ENCODE results near the gene TRPV6.

TRPV6 gene

GRCh38 chr7:142885311-142886230, at the start of gene TRPV6:
Gene TRPV6 (minus strand): TSS chr7:142885745.
- no peak for DNase-seq

GRCh38 chr7:142934056-142934455, 48.5 kb upstream of the TRPV6 start:
- no peak for DNase-seq

- DNase-seq: no peak
Measured at GRCh38 chr7:142933624-142934023, 48.1 kb upstream of the TRPV6 start, which contains the start of gene TRPV5. Gene TRPV5 (minus strand): TSS chr7:142933746. CDS start chr7:142933459, 287 bp downstream.

GRCh38 chr7:142933092-142933475, 47.5 kb upstream of the TRPV6 start:
- no peak for DNase-seq

DNA sequence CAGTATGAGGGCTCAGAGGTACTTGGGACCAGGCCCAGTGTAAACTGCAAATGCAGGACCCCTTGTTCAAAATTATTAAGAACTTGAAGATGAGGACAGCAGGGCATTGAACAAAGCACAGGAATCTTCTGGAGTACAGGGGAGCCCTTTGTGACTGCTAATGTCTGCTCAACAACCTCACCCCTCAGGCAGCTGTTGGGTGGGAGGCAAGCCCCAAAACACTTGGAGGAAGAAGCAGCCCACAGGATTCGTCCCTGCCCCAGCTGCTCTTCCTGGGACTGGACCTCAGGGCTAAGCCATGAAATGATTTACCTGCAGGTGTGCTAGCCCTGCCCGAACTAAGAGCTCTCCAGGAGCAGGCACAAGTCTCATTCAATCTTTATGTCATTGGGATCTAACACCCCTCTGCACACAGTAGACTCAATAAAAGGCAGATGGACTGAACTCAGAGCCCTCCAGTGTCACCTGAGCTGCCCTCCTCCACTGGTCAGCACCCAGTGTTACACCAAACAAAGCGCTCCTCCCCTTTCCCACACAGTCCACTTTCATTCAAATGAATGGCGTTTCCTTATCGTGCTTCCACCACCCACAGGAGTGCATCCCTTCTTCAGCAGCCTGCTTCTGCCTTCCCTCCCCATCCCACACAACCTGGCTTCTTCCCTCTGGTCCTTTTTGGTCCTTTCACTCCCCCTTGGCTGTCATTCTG, 47.0 kb upstream of the TRPV6 start:
- DNase-seq: no peak

DNA sequence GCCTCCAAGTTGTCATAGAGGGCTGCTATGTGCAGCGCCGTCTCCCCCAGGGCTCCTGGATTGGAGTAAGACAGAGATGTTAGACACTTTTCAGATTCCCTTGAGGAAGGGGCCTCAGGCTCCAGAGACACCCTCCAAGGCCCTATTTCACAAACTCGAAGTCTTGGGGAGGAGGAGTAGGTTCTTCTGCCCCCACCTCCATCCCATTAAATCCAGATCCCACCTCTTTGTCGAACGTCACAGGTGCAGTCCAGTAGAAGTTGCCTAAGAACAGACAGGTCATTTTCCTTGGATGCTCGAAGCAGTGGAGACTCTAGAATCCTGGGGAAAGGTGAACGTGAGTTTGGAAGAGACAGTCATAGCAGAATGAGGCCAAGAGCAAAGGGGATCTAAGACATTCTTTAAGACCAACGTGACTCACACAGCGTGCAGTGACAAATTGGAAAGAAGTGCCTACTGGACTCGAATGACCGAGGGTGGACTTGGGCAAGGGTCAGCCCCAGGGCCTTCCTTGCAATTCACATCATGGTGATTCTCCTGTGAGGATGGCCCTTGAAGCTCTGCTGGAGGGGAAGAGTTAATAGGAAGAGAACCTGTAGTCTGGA, 44.7 kb upstream of the TRPV6 start:
- no peak for DNase-seq

- no peak for DNase-seq
Measured at GRCh38 chr7:142927949-142928348, 42.4 kb upstream of the TRPV6 start.

DNA sequence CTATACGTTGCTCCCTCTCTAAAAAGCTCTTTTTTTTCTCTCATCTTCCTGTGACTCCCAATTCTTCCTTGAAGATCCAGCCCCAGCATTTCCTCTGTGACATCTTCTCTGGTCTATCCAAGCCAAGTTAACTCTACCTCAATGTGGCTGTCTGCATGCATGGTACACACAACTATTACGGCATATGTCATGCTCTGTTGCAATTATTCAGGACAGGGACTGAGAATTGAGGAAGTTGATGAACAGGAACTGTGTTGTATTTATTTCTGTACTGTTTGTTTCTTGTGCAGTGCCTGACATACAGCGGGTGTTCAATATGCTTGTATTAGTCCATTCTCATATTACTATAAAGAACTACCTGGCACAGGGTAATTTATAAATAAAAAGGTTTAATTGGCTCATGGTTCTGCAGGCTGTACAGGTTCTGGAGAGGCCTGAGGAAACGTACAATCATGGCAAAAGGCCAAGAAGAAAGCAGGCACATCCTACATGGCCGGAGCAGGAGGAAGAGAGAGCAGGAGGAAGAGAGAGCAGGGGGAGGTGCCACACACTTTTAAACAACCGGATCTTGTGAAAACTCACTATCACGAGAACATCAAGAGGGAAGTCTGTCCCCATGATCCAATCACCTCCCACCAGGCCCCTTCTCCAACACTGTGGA, 41.7 kb upstream of the TRPV6 start:
- DNase-seq: no peak

DNA sequence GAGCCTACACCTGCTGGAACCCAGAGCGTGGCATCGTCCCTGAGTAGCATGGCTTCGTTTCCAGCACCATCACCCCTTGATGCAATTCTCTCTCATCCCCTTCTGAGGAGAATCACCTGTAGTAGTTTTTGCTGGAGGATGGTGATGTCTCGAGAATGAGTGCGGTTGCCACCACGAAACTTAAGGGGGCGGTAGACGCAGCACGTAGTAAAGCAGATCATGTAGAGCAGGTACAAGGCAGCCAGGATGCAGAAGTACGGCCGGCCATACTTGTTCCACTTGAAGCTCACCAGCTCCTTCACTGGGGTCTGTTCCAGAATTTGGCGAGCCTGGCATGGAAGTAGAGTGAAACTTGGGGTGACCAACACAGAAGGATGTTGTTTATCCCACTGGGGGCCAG, 39.9 kb upstream of the TRPV6 start:
- no peak for DNase-seq

- no peak for DNase-seq
Measured at GRCh38 chr7:142923391-142923790, 37.8 kb upstream of the TRPV6 start.

DNA sequence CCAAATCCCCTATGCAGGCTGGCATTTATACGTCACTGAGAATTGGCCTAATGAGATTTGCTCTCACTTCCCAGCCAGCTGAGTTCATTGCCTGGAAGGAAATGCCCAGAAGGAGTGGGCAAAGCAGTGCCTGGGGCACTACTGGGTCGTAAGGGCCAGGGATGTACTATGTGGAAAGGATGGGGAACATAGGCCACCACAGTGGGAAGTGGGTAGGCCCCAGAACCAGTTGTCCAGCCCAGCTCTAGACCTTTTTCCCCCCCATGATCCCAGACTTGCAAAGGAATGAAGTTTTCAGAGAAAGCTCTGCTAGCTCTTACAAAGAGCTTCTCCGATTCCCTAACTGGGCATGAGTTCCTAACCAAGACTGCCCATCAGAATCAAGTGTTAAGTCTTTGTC, 34.1 kb upstream of the TRPV6 start:
- no peak for DNase-seq

GRCh38 chr7:142918901-142919300, 33.4 kb upstream of the TRPV6 start:
- DNase-seq: no peak

DNA sequence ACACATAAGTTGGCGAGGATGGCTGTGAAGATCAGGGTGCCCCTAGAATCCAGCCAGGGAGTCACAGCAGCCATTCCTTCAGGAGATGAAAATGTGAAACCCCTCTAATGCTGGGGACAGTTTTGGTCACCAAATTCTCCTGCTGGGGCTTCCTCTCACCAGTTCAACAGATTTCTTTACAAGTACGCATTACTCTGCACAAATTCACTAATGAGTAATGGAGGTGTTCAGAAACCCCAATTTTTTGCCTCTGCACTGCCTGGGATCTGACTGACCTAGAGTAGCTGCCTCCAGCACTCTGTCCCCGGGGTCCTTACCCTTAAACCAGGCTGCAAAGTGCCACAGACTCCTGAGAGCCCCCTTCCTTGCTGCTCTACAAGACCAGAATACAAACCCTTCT, 31.9 kb upstream of the TRPV6 start:
- no peak for DNase-seq

- peak; percentile 52 for DNase-seq
Measured at GRCh38 chr7:142916508-142916907, 31.0 kb upstream of the TRPV6 start.

DNA sequence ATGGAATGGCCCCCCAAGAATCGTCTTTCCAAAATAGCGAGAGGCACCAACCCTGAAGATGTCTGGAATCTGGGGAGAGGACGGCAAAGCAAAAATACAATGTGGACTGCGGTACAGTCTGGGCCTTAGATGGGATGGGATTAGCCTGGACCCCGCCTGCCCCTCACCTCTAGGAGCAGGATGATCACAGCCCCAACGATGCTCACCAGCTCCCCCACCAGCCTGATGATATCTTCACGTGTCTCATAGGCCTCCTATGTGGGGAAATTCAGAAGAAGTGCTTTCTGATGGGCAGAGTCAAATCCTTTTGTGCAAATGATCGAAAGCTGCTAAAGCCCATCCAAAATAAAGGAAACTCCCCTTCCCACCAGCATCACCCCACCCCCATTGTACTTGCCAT, 29.8 kb upstream of the TRPV6 start:
- DNase-seq: no peak

DNA sequence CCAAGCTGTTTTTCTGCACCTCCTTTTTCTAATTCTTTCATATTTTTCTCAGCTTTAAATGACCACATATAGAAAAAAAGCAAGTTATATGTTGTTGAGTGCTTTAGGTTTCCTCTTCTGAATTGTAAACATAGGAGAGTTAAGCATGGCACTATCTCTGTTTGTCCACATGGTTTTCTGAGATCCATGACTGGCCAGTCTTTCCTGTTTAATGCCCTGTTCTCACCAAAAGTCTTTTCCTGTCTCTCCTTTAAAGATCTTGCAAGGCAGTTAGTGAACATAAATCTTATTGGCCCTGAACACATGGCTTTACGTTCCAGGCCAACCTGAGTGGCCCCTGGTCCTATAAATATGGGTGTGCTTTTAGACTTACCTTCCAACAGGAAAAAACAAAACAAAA, 28.6 kb upstream of the TRPV6 start:
- DNase-seq: no peak

GRCh38 chr7:142913566-142913965, 28.0 kb upstream of the TRPV6 start:
- no peak for DNase-seq

DNA sequence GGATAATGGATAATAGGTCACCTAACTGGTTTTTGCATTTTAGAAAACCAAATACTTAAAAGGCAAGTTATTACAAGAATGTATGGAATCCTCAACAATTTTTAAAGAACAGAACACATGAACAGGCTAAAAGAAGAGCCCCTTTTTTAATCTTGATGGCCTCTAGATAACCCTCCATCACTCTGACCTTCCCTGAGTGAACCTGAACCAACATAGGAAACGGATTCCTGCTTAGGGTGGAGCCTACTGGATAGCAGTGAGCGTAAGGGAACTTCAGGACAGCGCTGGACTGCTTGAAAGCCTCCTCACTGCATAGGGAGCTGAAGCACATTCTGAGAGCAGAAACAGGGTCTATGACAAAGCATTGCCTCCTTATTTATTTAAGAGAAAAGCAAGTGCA, 27.5 kb upstream of the TRPV6 start:
- no peak for DNase-seq

- no peak for DNase-seq
Measured at GRCh38 chr7:142910481-142910880, 24.9 kb upstream of the TRPV6 start.

DNA sequence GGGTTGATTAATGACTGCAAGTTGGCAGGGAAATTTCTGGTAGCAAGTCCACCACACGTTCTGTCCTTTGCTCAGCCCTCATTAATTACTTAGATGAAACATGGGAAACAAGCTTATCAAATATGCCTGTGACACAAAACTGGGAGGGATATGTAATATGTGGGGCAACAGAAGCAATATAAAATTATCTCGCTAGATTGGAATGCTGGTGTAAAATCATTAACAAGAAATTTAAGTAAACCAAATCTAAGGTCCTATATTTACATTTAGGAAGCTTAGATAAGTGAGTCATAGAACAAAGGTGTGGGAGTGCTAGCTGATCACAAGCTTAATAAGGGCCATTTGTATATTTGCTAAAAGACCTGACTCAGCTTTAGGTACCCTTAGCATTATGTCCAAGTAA, 24.5 kb upstream of the TRPV6 start:
- DNase-seq: no peak

DNA sequence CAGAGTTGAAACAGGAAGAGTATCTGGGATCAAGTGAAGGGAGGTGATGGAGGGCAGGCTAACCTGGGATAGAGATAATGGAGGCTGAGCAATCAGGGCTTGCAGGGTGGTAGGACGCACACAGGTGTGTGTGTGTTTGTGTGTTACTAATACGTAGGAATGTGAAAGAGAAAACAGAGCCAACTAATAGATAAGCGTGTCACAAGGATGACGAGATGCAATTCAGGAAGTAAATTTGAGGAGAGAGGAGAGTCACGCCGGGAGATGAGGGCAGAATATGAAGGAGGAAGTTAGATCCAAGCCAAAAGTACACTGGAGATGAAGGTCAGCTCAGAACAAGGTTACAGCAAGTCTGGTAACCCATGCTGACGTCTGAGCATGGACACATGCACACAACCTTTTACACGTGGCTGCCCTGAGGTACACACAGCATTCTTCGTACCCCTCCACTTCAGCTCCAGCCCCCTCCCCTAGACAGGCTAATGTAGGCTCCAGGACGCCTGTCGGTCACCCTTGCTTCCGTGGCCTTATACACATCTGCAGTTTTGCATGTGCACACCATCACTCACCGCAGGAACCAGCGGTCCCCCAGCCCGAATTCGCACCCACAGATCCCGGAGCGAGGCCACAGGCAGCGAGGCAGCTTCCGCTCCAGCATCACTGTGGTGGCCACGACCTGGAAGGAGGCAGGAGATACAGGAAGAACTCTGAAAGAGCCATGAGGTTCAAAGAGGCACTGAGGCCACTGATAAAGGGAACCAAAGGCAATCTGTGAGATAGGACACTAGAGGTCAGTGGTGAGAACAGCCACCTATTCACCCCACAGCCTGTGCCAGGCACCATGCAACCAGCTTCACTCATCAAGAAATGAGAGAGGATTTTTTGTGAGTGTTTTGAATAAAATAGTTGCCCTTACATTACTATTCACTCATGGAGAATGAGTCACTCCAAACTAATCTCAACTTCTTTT, 23.7 kb upstream of the TRPV6 start:
- DNase-seq: no peak

DNA sequence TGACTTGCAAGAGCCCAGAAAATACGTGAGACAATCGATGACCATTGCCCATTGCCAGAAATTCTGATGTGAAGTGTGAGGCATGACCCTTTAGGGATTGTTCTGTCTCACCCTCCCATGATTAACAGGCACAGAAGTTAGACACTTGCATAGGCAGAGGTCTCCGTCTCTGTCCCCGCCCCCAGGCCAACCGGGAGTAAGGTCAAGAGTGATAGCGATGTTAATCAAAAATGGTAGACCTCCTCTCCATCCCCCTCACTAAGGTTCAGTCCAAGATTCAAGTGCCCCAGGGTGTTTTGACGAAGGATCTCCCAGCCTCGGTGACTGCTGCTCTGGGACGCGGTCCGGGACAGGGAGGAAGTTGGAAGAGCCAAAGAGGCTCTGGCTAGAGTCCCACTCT, 22.7 kb upstream of the TRPV6 start:
- no peak for DNase-seq

All from NCI-H1105 treated with DMSO at 0.1 percent for 48 hours (cell line).